Ovary (tissue), 3 donors: ENCODE measurements around the gene BUD13.

Experiments used
- EP300 ChIP-seq: sonication (generic); formaldehyde crosslinking; IDR thresholded peaks from one replicate; pipeline ENCODE4 v1.6.1; 2017; ENCODE audit warnings: antibody characterized with exemption
- TF ChIP-seq, protein P1 (sequence below), 3 donors: fragments of 450-650 bp in 2 of 3; fragments of 200-600 bp in 1 of 3; IDR thresholded peaks; one replicate each; pipeline versions ENCODE4 v1.5.1 to v1.8.0; 2016 to 2022; ENCODE audit warnings: antibody characterized with exemption in 3 of 3, mild to moderate bottlenecking in 1 of 3
- donor health status: DM: no; HTN: no; CAD: no.

DNA sequence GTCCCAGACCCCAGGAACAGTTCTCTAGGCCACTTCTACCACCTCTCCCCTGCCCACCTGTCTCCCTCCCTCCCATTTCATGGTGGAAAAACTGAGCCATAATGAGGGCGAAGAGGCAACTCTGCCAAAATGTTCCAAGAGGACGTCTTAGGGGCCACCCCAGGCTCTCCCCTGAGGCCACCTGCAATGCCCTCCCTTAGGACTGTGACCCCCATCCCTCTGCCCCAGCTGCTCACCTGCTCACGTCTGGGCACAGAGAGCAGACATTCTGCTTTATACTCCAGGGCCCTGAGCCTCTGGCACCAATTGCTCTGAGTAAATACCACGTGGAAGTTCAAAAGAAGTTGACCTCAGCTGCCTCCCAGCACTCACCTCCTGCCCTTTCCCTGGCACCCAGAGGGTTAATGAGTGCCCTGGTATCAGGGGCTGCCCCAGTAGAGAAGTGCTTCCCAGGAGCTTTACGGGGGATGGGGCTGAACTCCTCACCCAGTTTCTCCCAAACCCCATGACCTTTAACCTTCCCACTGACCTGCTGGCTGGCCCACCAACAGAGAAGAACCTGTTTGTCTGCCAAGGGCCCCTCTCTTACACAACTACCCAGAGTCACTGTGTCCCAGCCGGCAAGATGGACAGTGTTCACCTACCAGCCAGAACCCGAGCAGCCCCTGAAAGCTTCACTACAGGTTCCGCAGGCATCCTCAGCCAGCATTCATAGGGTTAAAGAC, 19.5 kb upstream of the BUD13 start:
- TF ChIP-seq, protein P1, sequence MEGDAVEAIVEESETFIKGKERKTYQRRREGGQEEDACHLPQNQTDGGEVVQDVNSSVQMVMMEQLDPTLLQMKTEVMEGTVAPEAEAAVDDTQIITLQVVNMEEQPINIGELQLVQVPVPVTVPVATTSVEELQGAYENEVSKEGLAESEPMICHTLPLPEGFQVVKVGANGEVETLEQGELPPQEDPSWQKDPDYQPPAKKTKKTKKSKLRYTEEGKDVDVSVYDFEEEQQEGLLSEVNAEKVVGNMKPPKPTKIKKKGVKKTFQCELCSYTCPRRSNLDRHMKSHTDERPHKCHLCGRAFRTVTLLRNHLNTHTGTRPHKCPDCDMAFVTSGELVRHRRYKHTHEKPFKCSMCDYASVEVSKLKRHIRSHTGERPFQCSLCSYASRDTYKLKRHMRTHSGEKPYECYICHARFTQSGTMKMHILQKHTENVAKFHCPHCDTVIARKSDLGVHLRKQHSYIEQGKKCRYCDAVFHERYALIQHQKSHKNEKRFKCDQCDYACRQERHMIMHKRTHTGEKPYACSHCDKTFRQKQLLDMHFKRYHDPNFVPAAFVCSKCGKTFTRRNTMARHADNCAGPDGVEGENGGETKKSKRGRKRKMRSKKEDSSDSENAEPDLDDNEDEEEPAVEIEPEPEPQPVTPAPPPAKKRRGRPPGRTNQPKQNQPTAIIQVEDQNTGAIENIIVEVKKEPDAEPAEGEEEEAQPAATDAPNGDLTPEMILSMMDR (IDR thresholded peaks at IDR 0.05) = no peak
- TF ChIP-seq EP300 = no peak
